ENCODE results near the gene DNTTIP2.

- TF ChIP-seq ARNT (IDR thresholded peaks at IDR 0.05), result no peak
- TF ChIP-seq FOXM1 (IDR thresholded peaks at IDR 0.05; ENCODE audit: borderline replicate concordance), result no peak
- no peak for TF ChIP-seq TARDBP (IDR thresholded peaks at IDR 0.05)
- TF ChIP-seq BHLHE40 (IDR thresholded peaks at IDR 0.05; ENCODE audit: borderline replicate concordance), result no peak
- TF ChIP-seq SP1 (IDR thresholded peaks at IDR 0.05), result no peak
- TF ChIP-seq L3MBTL2 (conservative IDR thresholded peaks at IDR 0.05), result no peak
- no peak for TF ChIP-seq CTBP1 (IDR thresholded peaks at IDR 0.05; ENCODE audit: borderline replicate concordance)
- no peak for TF ChIP-seq NFRKB (IDR thresholded peaks at IDR 0.05)
- TF ChIP-seq ELF4 (IDR thresholded peaks at IDR 0.05), result no peak
- no peak for TF ChIP-seq PKNOX1 (IDR thresholded peaks at IDR 0.05)
- TF ChIP-seq HDGF (IDR thresholded peaks at IDR 0.05; ENCODE audit: borderline replicate concordance), result no peak
- TF ChIP-seq ZNF384 (IDR thresholded peaks at IDR 0.05), result no peak
- no peak for TF ChIP-seq FOXA1 (IDR thresholded peaks at IDR 0.05)
Observed at GRCh38 chr1:93840956-93841482, 38.0 kb downstream of the DNTTIP2 start.
